GOT3 (cell line): ENCODE measurements around the gene PDE4D.

Experiments used
- DNase-seq: peaks from one replicate; lab custom pipeline; 2025; ENCODE audit warnings: mixed read lengths; lab: John Stamatoyannopoulos, UW

Gene PDE4D

GRCh38 chr5:59547731-59548130 is 345.8 kb downstream of the PDE4D start:
- DNase-seq, result no peak

- no peak for DNase-seq
Measured at GRCh38 chr5:59544573-59544972, 349.0 kb downstream of the PDE4D start.

- DNase-seq, result no peak
Measured at GRCh38 chr5:59543821-59544442, 349.6 kb downstream of the PDE4D start.

GRCh38 chr5:59542851-59543820 is 350.4 kb downstream of the PDE4D start:
- DNase-seq, result no peak

GRCh38 chr5:59542306-59542705 is 351.2 kb downstream of the PDE4D start:
- no peak for DNase-seq

- no peak for DNase-seq
Measured at GRCh38 chr5:59540366-59540765, 353.2 kb downstream of the PDE4D start.

- no peak for DNase-seq
Measured at GRCh38 chr5:59538750-59539121, 354.8 kb downstream of the PDE4D start.

- DNase-seq, result no peak
Measured at GRCh38 chr5:59537961-59538749, 355.4 kb downstream of the PDE4D start.

- DNase-seq, result no peak
Measured at GRCh38 chr5:59536875-59537274, 356.7 kb downstream of the PDE4D start.

GRCh38 chr5:59535561-59535960 is 358.0 kb downstream of the PDE4D start:
- no peak for DNase-seq

GRCh38 chr5:59533730-59534108 is 359.8 kb downstream of the PDE4D start:
- DNase-seq, result no peak

- DNase-seq, result no peak
Measured at GRCh38 chr5:59532979-59533729, 360.4 kb downstream of the PDE4D start.

GRCh38 chr5:59529239-59529638 is 364.3 kb downstream of the PDE4D start:
- DNase-seq, result no peak

GRCh38 chr5:59528202-59528862 is 365.2 kb downstream of the PDE4D start:
- no peak for DNase-seq

GRCh38 chr5:59525957-59526356 is 367.6 kb downstream of the PDE4D start:
- DNase-seq, result no peak

GRCh38 chr5:59525311-59525710 is 368.2 kb downstream of the PDE4D start:
- no peak for DNase-seq

GRCh38 chr5:59522201-59522831 is 371.2 kb downstream of the PDE4D start:
- DNase-seq, result no peak

GRCh38 chr5:59521476-59521875 is 372.1 kb downstream of the PDE4D start:
- no peak for DNase-seq

GRCh38 chr5:59519338-59519737 is 374.2 kb downstream of the PDE4D start:
- no peak for DNase-seq

- DNase-seq, result no peak
Measured at GRCh38 chr5:59517926-59518585, 375.5 kb downstream of the PDE4D start.
